Keratinocyte (primary cell): ENCODE measurements around the gene IL5RA. TPM values are rescaled to one million over a fixed set of nuclear protein-coding genes. Genes with fewer than 3 reads are reported as not detected.

Source experiments
- DNase-seq: peaks from one replicate; pipeline ENCODE4 v3.0.0-alpha.2; 2011; ENCODE audit warnings: low read depth, missing footprints, low spot score
- FAIRE-seq: peaks from 2 replicates; lab custom pipeline; 2011; peaks lifted over from hg19 to GRCh38; lab: Jason Lieb, UNC
- H2AFZ ChIP-seq: 2 replicates; pipeline ENCODE4 v1.6.0; 2012; ENCODE audit warnings: low read length, control low read depth, inconsistent platforms; ENCODE audit not compliant: control insufficient read depth
- H3K27ac ChIP-seq: 2 replicates; pipeline ENCODE4 v1.5.1; 2011; ENCODE audit warnings: low read length; ENCODE audit not compliant: control insufficient read depth, insufficient read depth
- H3K27me3 ChIP-seq: 3 replicates; pipeline ENCODE4 v1.6.0; 2011; ENCODE audit warnings: low read length; ENCODE audit not compliant: control insufficient read depth, insufficient read depth; ENCODE audit errors: extremely low read depth
- H3K36me3 ChIP-seq, 2 experiments: 2 replicates in 1 of 2; 3 replicates in 1 of 2; pipeline ENCODE4 v1.5.1; 2011; ENCODE audit warnings: low read length in 2 of 2, mild to moderate bottlenecking in 1 of 2; ENCODE audit not compliant: control insufficient read depth in 2 of 2, insufficient read depth in 2 of 2; ENCODE audit errors: extremely low read depth in 1 of 2
- H3K4me1 ChIP-seq: 3 replicates; pipeline ENCODE4 v1.5.1; 2011; ENCODE audit warnings: low read length; ENCODE audit not compliant: control insufficient read depth, insufficient read depth; ENCODE audit errors: extremely low read depth
- H3K4me2 ChIP-seq: 3 replicates; pipeline ENCODE4 v1.6.0; 2011; ENCODE audit warnings: low read depth, low read length; ENCODE audit not compliant: control insufficient read depth, insufficient read depth; ENCODE audit errors: extremely low read depth
- H3K4me3 ChIP-seq, 3 experiments: fragments of 200-600 bp in 1 of 3; sonication (generic) in 1 of 3; 2 replicates in 2 of 3; 3 replicates in 1 of 3; pipeline ENCODE4 v1.5.1; 2011 to 2016; ENCODE audit warnings: low read length in 3 of 3, mild to moderate bottlenecking in 3 of 3, control low read depth in 2 of 3, inconsistent platforms in 1 of 3, low read depth in 1 of 3, mixed read lengths in 1 of 3, mixed run types in 1 of 3, moderate library complexity in 1 of 3; ENCODE audit not compliant: control insufficient read depth in 2 of 3, insufficient read depth in 2 of 3; ENCODE audit errors: extremely low read depth in 1 of 3
- H3K79me2 ChIP-seq: 2 replicates; pipeline ENCODE4 v1.6.0; 2012; ENCODE audit warnings: low read length; ENCODE audit not compliant: control insufficient read depth, insufficient read depth
- H3K9ac ChIP-seq: 3 replicates; pipeline ENCODE4 v1.6.0; 2011; ENCODE audit warnings: low read length; ENCODE audit not compliant: control insufficient read depth, insufficient read depth; ENCODE audit errors: extremely low read depth
- H3K9me1 ChIP-seq: 3 replicates; pipeline ENCODE4 v1.6.0; 2011; ENCODE audit warnings: low read length; ENCODE audit not compliant: control insufficient read depth, insufficient read depth; ENCODE audit errors: extremely low read depth
- H3K9me3 ChIP-seq: 2 replicates; pipeline ENCODE4 v1.5.1; 2012; ENCODE audit warnings: low read depth, low read length; ENCODE audit not compliant: control insufficient read depth
- H4K20me1 ChIP-seq: 3 replicates; pipeline ENCODE4 v1.6.0; 2011; ENCODE audit warnings: low read length; ENCODE audit not compliant: control insufficient read depth, insufficient read depth; ENCODE audit errors: extremely low read depth
- EZH2 ChIP-seq: IDR thresholded peaks from one replicate; pipeline ENCODE4 v1.6.1; 2012; ENCODE audit warnings: inconsistent platforms, mild to moderate bottlenecking, low read length, moderate library complexity
- dilution Hi-C: fragments of 300-500 bp; cut with MboI; formaldehyde crosslinking; loops from one replicate; pipeline ENCODE4 v1.7.0; 2020; ENCODE audit warnings: low sequenced_read_pairs; ENCODE audit not compliant: extremely low pct_ligation_motif_present
- polyA plus RNA-seq, 5 experiments: library from polyadenylated mRNA; depleted of rRNA in 3 of 5; stranded (reverse) in 3 of 5; stranded (forward) in 1 of 5; unstranded in 1 of 5; fragments of >200 nt; gene quantifications; 1 replicate in 1 of 5; 2 replicates in 3 of 5; 3 replicates in 1 of 5; pipeline versions ENCODE4 v1.2.1 to v1.2.3, GENCODE V29; 2011 to 2012; ENCODE audit warnings: missing spikeins in 2 of 5, low read depth in 1 of 5, low replicate concordance in 1 of 5
- TF ChIP-seq, protein P1 (sequence below), 3 experiments: IDR thresholded peaks in 1 of 3; conservative IDR thresholded peaks in 1 of 3; optimal IDR thresholded peaks in 1 of 3; 2 replicates in 2 of 3; 3 replicates in 1 of 3; pipeline versions ENCODE3 to v1.5.1; 2011; ENCODE audit warnings: low read length in 3 of 3, mild to moderate bottlenecking in 3 of 3, moderate library complexity in 2 of 3, control low read depth in 1 of 3, inconsistent platforms in 1 of 3; ENCODE audit not compliant: insufficient read depth in 2 of 3; ENCODE audit errors: extremely low read depth in 1 of 3

IL5RA gene
- polyA plus RNA-seq, 1 donor (not counting 4 experiments of a cell fraction or from before 2014, with no cell fraction given): not detected

DNA sequence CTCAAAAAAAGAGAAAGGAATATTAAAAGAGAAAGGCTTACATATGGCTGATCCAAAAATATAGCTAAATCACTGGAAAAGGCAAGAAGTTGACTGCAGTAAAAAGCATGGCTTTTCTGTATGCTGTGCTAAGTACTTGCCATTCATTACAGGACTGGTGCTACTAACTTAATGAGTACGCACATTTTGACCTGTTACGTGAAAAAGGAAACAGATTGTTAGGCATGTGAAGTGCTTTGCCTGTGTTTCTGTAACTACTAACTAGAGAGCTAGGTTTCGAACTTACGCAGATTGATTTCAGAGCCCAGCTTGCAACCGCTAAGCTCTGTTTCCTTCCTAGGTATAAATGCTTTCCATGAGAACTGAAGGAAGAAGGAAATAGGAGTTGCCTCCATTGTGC, 19.4 kb upstream of the IL5RA start:
- Histone ChIP-seq H2AFZ (no peak overlapping the region), H3K27ac (no peak overlapping the region), H3K79me2 (peaks cover 60% of the 10 kb centered on the region), H3K36me3 (peaks cover 10 to 21% of the 10 kb centered on the region in 2 experiments), H3K9me3 (no peaks in the 10 kb centered on the region), H3K9ac (no peak overlapping the region), H3K27me3 (no peaks in the 10 kb centered on the region), H3K4me3 (no peak overlapping the region), H3K9me1 (no peaks in the 10 kb centered on the region), H3K4me1 (peaks cover 11% of the 10 kb centered on the region), H4K20me1 (peaks cover 1% of the 10 kb centered on the region), H3K4me2 (no peak overlapping the region)
- no peak for FAIRE-seq
- TF ChIP-seq, protein P1, sequence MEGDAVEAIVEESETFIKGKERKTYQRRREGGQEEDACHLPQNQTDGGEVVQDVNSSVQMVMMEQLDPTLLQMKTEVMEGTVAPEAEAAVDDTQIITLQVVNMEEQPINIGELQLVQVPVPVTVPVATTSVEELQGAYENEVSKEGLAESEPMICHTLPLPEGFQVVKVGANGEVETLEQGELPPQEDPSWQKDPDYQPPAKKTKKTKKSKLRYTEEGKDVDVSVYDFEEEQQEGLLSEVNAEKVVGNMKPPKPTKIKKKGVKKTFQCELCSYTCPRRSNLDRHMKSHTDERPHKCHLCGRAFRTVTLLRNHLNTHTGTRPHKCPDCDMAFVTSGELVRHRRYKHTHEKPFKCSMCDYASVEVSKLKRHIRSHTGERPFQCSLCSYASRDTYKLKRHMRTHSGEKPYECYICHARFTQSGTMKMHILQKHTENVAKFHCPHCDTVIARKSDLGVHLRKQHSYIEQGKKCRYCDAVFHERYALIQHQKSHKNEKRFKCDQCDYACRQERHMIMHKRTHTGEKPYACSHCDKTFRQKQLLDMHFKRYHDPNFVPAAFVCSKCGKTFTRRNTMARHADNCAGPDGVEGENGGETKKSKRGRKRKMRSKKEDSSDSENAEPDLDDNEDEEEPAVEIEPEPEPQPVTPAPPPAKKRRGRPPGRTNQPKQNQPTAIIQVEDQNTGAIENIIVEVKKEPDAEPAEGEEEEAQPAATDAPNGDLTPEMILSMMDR (optimal IDR thresholded peaks at IDR 0.05 in 1 of 3, IDR thresholded peaks at IDR 0.05 in 1 of 3, conservative IDR thresholded peaks at IDR 0.05 in 1 of 3; ENCODE audit: extremely low read depth in 1 of 3, insufficient read depth in 2 of 3, low read length in 3 of 3): no peak
- no peak for TF ChIP-seq EZH2
- DNase-seq: no peak
- dilution Hi-C loops: no loop called here

DNA sequence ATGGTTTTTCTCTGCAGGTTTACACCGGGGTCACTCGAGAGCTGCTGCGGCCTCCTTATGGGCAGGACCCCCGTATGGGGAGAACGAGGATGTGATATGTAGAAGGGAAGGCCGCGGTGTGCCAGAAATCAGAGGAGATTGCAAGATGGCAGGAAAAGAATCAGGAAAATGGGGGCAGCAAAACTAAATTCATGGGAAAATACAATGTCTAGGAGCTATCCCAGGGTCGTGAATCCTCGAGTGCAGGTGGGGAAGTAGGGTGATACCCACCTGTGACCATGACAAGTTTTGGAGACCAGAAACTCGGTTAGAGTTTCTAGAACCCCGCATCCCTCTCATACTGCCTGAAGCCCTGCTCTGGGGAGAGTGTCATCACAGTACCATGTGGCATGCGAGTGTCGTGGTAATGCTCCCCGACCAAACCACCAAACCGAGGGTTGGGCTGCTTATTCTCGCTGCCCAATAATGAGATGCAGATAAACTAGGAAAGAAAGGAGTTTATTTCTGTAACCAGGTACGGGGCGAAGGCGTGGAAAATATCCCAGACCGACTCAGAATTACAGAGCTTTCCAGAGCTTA, 17.3 kb upstream of the IL5RA start:
- Histone ChIP-seq H3K9ac (peak overlapping the region; percentile 94), H3K27ac (peak overlapping the region; percentile 92), H3K4me2 (peak overlapping the region; percentile 96), H2AFZ (peak overlapping the region; percentile 92), H3K9me1 (no peaks in the 10 kb centered on the region), H3K9me3 (no peaks in the 10 kb centered on the region), H3K27me3 (no peaks in the 10 kb centered on the region), H3K36me3 (peaks cover 9 to 16% of the 10 kb centered on the region in 2 experiments), H3K4me1 (peaks cover 11% of the 10 kb centered on the region), H3K4me3 (peak overlapping the region; percentile 90 to 95 (median 92)), H3K79me2 (peaks cover 41% of the 10 kb centered on the region), H4K20me1 (no peaks in the 10 kb centered on the region)
- DNase-seq (no peak), FAIRE-seq (no peak)
- dilution Hi-C loops: no loop called here
- TF ChIP-seq, protein P1 (optimal IDR thresholded peaks at IDR 0.05 in 1 of 3, IDR thresholded peaks at IDR 0.05 in 1 of 3, conservative IDR thresholded peaks at IDR 0.05 in 1 of 3; ENCODE audit: extremely low read depth in 1 of 3, insufficient read depth in 2 of 3, low read length in 3 of 3): no peak
- TF ChIP-seq EZH2: no peak
